A673 (cell line): ENCODE results near the gene APCDD1L.

Experiments
- EZH2 ChIP-seq: fragments of 200-600 bp; sonication (generic); IDR thresholded peaks from 2 replicates; pipeline ENCODE4 v1.6.1; 2017; ENCODE audit warnings: borderline replicate concordance, low read depth, mild to moderate bottlenecking, mixed read lengths, antibody characterized with exemption, low read length; ENCODE audit not compliant: poor library complexity, severe bottlenecking
- TF ChIP-seq, protein P1 (sequence below): fragments of 300-800, 200-600 bp; sonication (generic); conservative IDR thresholded peaks from 2 replicates; pipeline ENCODE4 v1.5.1; 2017; ENCODE audit warnings: low read depth, mild to moderate bottlenecking, antibody characterized with exemption, low read length, moderate library complexity, mixed read lengths

DNA sequence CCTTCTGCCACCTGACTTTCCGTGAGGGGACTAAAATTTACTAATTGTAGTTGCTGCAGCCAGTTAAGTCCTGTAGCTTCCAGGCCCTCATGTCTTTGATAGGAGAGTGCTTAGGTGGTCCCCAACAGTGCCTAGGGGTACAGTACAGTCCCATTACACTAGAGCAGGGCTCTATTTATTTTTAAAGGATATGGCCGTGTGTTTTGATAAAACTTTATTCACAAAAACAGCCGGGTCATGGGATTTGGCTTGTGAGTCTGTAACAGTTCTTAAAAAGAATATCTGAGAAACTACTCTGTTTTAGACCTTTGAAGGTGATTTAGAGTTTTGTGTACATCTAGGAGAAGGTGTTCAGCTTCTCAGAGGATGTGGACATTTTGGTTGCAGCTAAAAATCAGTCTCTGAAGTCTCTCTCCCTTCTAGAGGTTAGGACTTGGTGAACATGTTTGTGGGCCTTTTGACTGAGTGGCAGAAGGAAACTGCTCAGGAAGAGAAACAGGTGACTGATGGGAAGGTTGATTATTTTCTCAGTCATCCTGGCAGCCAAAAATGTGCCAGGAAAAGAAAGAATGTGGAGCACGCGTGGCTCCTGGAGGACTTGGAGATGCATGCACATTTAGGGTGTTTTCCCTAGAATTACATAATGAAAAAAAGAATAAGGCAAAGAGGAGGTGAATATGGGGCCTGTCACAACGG lies 68.8 kb downstream of the APCDD1L start:
- TF ChIP-seq, protein P1, sequence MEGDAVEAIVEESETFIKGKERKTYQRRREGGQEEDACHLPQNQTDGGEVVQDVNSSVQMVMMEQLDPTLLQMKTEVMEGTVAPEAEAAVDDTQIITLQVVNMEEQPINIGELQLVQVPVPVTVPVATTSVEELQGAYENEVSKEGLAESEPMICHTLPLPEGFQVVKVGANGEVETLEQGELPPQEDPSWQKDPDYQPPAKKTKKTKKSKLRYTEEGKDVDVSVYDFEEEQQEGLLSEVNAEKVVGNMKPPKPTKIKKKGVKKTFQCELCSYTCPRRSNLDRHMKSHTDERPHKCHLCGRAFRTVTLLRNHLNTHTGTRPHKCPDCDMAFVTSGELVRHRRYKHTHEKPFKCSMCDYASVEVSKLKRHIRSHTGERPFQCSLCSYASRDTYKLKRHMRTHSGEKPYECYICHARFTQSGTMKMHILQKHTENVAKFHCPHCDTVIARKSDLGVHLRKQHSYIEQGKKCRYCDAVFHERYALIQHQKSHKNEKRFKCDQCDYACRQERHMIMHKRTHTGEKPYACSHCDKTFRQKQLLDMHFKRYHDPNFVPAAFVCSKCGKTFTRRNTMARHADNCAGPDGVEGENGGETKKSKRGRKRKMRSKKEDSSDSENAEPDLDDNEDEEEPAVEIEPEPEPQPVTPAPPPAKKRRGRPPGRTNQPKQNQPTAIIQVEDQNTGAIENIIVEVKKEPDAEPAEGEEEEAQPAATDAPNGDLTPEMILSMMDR: no peak
- TF ChIP-seq EZH2: no peak
